Liver (tissue), 3 donors: ENCODE measurements around the gene JPT2.

Experiments used
- GABPA ChIP-seq, 2 donors: IDR thresholded peaks in 1 of 2; conservative IDR thresholded peaks in 1 of 2; 2 replicates each; pipeline ENCODE4 v1.6.1; 2016; ENCODE audit warnings: antibody characterized with exemption in 2 of 2, mild to moderate bottlenecking in 1 of 2, moderate library complexity in 1 of 2
- HNF4G ChIP-seq: IDR thresholded peaks from 2 replicates; pipeline ENCODE4 v1.6.1; 2016; ENCODE audit warnings: antibody characterized with exemption
- JUND ChIP-seq, 2 donors: IDR thresholded peaks; 2 replicates each; pipeline ENCODE4 v1.6.1; 2016; ENCODE audit warnings: antibody characterized with exemption in 2 of 2
- TF ChIP-seq, protein P1 (sequence below): fragments of 150-350 bp; IDR thresholded peaks from 2 replicates; pipeline ENCODE4 v1.5.1; 2017; ENCODE audit warnings: improper control_type of control experiment, low read depth, low read length; ENCODE audit not compliant: missing input control
- donor health status: healthy.
- donor health status: healthy.

DNA sequence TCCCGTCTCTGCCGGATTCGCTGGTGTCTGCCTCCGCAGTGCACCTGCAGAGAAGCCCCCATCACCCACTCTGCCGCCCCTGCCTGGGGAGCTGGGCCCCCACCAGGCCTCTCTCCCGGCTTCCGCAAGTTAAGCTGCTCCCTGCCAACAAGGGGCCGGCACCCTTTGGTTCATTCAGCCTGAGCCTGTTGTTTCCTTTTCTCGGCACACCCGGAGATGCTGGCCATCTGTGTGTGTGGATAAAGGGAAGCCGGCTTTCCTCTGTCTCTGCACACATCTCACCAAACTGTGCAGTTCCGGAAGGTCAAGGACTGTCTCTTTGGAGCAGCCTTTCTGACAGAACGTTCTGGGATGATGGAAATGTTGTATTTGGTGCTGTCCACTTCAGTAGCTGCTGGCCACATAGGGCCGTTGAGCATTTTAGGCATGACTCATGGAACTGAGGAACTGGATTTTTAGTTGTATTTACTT is 34.7 kb downstream of the JPT2 start:
- TF ChIP-seq JUND (IDR thresholded peaks at IDR 0.05): no peak
- TF ChIP-seq, protein P1, sequence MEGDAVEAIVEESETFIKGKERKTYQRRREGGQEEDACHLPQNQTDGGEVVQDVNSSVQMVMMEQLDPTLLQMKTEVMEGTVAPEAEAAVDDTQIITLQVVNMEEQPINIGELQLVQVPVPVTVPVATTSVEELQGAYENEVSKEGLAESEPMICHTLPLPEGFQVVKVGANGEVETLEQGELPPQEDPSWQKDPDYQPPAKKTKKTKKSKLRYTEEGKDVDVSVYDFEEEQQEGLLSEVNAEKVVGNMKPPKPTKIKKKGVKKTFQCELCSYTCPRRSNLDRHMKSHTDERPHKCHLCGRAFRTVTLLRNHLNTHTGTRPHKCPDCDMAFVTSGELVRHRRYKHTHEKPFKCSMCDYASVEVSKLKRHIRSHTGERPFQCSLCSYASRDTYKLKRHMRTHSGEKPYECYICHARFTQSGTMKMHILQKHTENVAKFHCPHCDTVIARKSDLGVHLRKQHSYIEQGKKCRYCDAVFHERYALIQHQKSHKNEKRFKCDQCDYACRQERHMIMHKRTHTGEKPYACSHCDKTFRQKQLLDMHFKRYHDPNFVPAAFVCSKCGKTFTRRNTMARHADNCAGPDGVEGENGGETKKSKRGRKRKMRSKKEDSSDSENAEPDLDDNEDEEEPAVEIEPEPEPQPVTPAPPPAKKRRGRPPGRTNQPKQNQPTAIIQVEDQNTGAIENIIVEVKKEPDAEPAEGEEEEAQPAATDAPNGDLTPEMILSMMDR: no peak
- no peak for TF ChIP-seq HNF4G
- TF ChIP-seq GABPA (IDR thresholded peaks at IDR 0.05 in 1 of 2, conservative IDR thresholded peaks at IDR 0.05 in 1 of 2): no peak
